Measurements from ENCODE around the gene PPARG.
"Not testable (repeated sequence)": the region's sequence is repeated elsewhere in the genome, so short reads cannot be mapped to it uniquely, and the experiment has no call there.

Gene PPARG

GRCh38 chr3:12252889-12253288 lies 36.0 kb upstream of the PPARG start:
- in situ Hi-C loops (cut with MboI; ENCODE audit: low sequenced_read_pairs, unreplicated experiment) = no loop called here
- no peak for TF ChIP-seq CTCF (IDR thresholded peaks at IDR 0.05; ENCODE audit: borderline replicate concordance, control extremely low read depth, extremely low read depth, insufficient read depth, missing control alignments)
- DNase-seq (ENCODE audit: low spot score) = no peak

- in situ Hi-C loops (cut with MboI; ENCODE audit: low sequenced_read_pairs, unreplicated experiment) = no loop called here
- no peak for DNase-seq (ENCODE audit: low spot score)
- no peak for TF ChIP-seq CTCF (IDR thresholded peaks at IDR 0.05; ENCODE audit: borderline replicate concordance, control extremely low read depth, extremely low read depth, insufficient read depth, missing control alignments)
Measured at GRCh38 chr3:12253516-12254343, 35.1 kb upstream of the PPARG start.

- no peak for DNase-seq (ENCODE audit: low spot score)
- in situ Hi-C loops (cut with MboI; ENCODE audit: low sequenced_read_pairs, unreplicated experiment) = no loop called here
- TF ChIP-seq CTCF (IDR thresholded peaks at IDR 0.05; ENCODE audit: borderline replicate concordance, control extremely low read depth, extremely low read depth, insufficient read depth, missing control alignments) = no peak
Measured at GRCh38 chr3:12255393-12255792, 33.5 kb upstream of the PPARG start.

GRCh38 chr3:12258911-12259310 lies 30.0 kb upstream of the PPARG start:
- in situ Hi-C loops (cut with MboI; ENCODE audit: low sequenced_read_pairs, unreplicated experiment) = no loop called here
- no peak for DNase-seq (ENCODE audit: low spot score)
- TF ChIP-seq CTCF (IDR thresholded peaks at IDR 0.05; ENCODE audit: borderline replicate concordance, control extremely low read depth, extremely low read depth, insufficient read depth, missing control alignments) = no peak

GRCh38 chr3:12262173-12262572 lies 26.7 kb upstream of the PPARG start:
- DNase-seq (ENCODE audit: low spot score); in situ Hi-C loops (cut with MboI; ENCODE audit: low sequenced_read_pairs, unreplicated experiment): not testable (repeated sequence)

- DNase-seq (ENCODE audit: low spot score) = no peak
- in situ Hi-C loops (cut with MboI; ENCODE audit: low sequenced_read_pairs, unreplicated experiment) = no loop called here
- no peak for TF ChIP-seq CTCF (IDR thresholded peaks at IDR 0.05; ENCODE audit: borderline replicate concordance, control extremely low read depth, extremely low read depth, insufficient read depth, missing control alignments)
Measured at GRCh38 chr3:12265508-12265907, 23.4 kb upstream of the PPARG start.

- in situ Hi-C loops (cut with MboI; ENCODE audit: low sequenced_read_pairs, unreplicated experiment) = no loop called here
- TF ChIP-seq CTCF (IDR thresholded peaks at IDR 0.05; ENCODE audit: borderline replicate concordance, control extremely low read depth, extremely low read depth, insufficient read depth, missing control alignments) = no peak
- DNase-seq (ENCODE audit: low spot score) = no peak
Measured at GRCh38 chr3:12266038-12266437, 22.8 kb upstream of the PPARG start.
